HG03108 (cell line): ENCODE results near the gene CCDC170.
A peak's percentile ranks its signal among the peaks of the same experiment; 100 is the strongest.
"Not testable (repeated sequence)": the region's sequence is repeated elsewhere in the genome, so short reads cannot be mapped to it uniquely, and the experiment has no call there.

Experiments
- ATAC-seq: cut with Tn5 transposase; IDR thresholded peaks from one replicate; pipeline ENCODE4 v1.9.1; 2021; ENCODE audit warnings: moderate library complexity; ENCODE audit not compliant: unreplicated experiment

The CCDC170 gene

GRCh38 chr6:151493804-151494234, at the start of gene CCDC170:
TSS of gene CCDC170 (plus strand) at chr6:151494017. CDS start at chr6:151494129, 112 bp downstream.
- ATAC-seq = no peak

GRCh38 chr6:151445482-151445881, 48.3 kb upstream of the CCDC170 start:
- ATAC-seq = no peak

- no peak for ATAC-seq
Measured at GRCh38 chr6:151447237-151447636, 46.6 kb upstream of the CCDC170 start.

- no peak for ATAC-seq
Measured at GRCh38 chr6:151448623-151449022, 45.2 kb upstream of the CCDC170 start.

- not testable (repeated sequence) for ATAC-seq
Measured at GRCh38 chr6:151450928-151451327, 42.9 kb upstream of the CCDC170 start.

GRCh38 chr6:151451417-151451949, 42.3 kb upstream of the CCDC170 start:
- no peak for ATAC-seq

- peak; percentile 97 for ATAC-seq
Measured at GRCh38 chr6:151451950-151452749, 41.7 kb upstream of the CCDC170 start, which contains the start of gene RMND1. TSS of gene RMND1 (minus strand) at chr6:151452126. CDS start at chr6:151445811, 6,315 bp downstream.

GRCh38 chr6:151452750-151453427, 40.9 kb upstream of the CCDC170 start:
- ATAC-seq = no peak

- ATAC-seq = not testable (repeated sequence)
Measured at GRCh38 chr6:151455751-151456398, 37.9 kb upstream of the CCDC170 start.

- no peak for ATAC-seq
Measured at GRCh38 chr6:151461673-151462072, 32.1 kb upstream of the CCDC170 start.

- no peak for ATAC-seq
Measured at GRCh38 chr6:151464702-151465101, 29.1 kb upstream of the CCDC170 start.

GRCh38 chr6:151475653-151476523, 17.9 kb upstream of the CCDC170 start:
- no peak for ATAC-seq

- ATAC-seq = no peak
Measured at GRCh38 chr6:151477726-151478125, 16.1 kb upstream of the CCDC170 start.

GRCh38 chr6:151478670-151479069, 15.1 kb upstream of the CCDC170 start:
- no peak for ATAC-seq

- ATAC-seq = peak; percentile 18
Measured at GRCh38 chr6:151481786-151482185, 12.0 kb upstream of the CCDC170 start.

- peak; percentile 55 for ATAC-seq
Measured at GRCh38 chr6:151482290-151482689, 11.5 kb upstream of the CCDC170 start.

- ATAC-seq = no peak
Measured at GRCh38 chr6:151483994-151484393, 9.8 kb upstream of the CCDC170 start.

- ATAC-seq = no peak
Measured at GRCh38 chr6:151488226-151488625, 5.6 kb upstream of the CCDC170 start.

GRCh38 chr6:151490996-151491395, 2.8 kb upstream of the CCDC170 start:
- ATAC-seq = no peak

GRCh38 chr6:151493161-151493803, 535 bp upstream of the CCDC170 start:
- no peak for ATAC-seq
